HG03139 (cell line): Measurements from ENCODE around the gene AKT2.

ENCODE experiments used
- ATAC-seq: cut with Tn5 transposase; IDR thresholded peaks from one replicate; pipeline ENCODE4 v1.9.1; 2021; ENCODE audit not compliant: unreplicated experiment

Gene AKT2

DNA sequence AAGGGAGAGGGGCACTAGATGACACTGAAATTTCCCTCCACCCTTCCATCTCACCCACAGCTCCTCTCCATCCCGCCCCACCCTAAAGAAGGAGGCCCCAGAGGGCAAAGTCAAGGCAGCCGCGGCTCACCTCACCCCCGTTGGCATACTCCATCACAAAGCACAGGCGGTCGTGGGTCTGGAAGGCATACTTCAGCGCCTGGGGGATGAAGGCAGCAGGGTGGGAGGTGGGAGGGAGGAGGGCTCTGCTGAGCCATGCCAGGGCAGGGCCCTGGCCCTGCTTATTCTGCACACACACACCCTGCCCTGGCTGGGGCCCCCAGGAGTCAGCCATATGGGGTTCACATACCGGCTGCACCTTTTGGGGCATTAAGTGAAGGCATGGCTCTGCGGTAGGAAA, 46.4 kb downstream of the AKT2 start:
- ATAC-seq, result no peak

GRCh38 chr19:40237791-40238190, 47.4 kb downstream of the AKT2 start:
- no peak for ATAC-seq

DNA sequence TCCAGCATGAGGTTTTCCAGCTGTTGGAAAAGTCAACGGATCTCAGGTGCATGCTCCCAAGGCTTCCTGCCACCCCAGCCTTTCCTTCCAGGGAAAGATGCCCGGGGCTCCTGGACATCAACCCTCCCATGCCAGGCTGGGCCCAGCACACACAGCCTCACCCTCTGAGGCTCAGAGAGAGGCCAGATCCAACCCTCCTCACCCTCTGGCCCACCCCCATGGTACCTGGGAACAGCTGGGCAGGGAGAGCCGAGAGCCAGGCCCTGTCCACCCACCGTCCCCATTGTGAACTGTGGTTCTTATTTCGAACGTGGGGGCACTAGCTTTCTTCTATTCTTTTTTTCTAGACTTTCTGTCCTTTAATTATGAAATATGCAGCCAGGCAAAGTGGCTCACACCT, 48.8 kb downstream of the AKT2 start:
- ATAC-seq, result no peak

DNA sequence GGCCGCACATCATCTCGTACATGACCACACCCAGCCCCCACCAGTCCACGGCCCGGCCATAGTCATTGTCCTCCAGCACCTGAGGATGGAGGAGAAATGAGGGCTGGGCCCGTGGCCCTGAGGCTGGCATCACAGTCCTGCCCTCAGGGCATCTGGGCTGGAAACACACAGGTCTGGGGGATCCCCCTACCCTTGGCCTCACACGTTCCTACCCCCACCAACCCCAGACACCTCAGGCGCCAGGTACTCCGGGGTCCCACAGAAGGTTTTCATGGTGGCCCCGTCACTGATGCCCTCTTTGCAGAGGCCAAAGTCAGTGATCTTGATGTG, 49.2 kb downstream of the AKT2 start:
- no peak for ATAC-seq

DNA sequence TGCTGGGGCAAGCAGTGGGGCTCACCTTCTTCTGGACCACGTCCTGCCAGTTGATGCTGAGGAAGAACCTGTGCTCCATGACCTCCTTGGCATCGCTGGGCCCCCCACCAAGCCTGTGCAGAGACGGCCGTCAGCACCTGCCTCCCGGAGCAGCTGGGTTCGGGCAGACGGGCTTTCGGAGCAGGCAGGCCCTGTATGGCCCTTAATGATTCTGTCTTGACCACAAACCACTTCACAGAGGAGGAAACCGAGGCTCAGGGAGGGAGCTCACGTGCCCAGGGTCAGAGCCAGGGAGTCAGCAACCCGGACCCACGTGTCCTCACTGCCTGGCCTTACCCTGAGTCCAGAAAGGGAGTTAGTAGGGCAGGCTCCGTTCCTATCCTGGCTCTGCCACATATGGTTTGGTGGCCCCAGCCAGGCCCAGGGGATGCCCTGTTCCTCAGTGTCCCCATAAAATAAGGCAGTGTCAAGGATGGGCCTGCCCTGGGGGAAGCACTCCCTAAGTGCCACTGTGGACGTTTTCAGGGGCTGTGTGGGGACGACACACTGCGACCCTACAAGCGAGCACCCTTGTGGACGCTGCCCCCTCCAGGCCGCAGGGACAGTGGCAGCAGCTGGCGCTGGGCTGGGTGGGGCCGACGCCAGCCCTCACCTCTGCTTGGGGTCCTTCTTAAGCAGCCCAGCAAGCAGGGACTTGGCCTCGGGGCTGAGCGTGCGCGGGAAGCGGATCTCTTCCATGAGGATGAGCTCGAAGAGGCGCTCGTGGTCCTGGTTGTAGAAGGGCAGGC, 49.7 kb downstream of the AKT2 start:
- no peak for ATAC-seq

DNA sequence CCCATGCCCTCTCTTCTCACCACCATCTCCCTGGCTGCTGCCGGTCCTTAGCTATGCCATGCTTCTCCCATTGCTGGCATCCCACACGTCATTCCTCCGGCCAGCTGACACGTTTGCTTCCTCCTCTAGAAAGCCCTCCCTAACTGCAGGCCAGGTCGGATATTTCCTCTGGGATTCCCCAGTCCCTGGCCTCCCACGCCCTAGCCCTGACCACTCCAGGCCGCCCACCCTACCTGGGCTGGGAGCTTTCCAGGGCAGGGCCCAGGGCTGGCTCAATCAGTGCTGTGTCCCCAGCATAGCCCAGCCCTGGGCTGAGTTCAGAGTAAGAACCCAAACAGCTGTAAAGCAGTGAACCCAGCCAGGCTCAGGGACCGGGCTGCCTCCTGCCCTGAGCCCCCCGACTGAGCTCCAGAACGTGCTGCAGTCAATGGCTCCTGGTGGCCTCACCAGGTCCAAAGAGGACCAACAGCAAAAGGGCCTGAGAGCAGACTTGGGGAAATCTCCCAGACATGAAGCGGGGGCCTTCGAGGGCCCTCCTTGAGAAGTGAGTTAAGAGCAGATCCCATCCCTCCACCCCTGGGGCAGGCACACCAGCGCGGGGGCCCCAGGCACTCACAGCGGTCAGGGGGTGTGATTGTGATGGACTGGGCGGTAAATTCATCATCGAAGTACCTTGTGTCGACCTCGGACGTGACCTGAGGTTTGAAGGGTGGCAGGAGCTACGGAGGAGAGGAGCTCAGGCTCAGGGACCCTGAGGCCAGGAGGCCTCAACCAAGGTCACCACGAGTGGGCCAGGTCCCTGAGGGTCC, 50.5 kb downstream of the AKT2 start:
- no peak for ATAC-seq

DNA sequence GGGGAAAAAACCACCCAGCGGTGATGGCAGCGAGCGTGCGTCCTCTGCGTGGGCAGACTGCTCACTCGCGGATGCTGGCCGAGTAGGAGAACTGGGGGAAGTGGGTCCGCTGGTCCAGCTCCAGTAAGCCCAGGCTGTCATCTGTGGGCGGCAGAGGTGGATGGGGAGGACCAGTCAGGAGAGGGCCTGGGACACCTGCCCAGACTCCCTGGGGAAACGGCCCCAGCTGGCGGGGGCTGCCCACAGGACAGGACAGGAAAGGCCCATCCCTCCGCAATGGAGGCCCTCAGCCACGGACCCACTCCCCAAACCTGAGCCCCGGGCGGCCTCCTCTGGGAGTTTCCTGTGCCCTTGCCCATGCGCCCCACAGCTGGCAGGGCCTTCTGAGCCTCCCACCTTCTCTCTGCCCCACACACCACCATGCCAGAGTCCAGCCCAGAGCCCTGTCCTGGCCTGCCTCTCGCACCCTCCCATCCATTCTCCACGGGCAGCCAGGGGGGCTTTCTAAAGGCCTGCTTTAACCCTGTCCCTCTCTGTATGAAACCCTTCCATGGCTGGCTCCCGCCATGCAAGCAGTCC, 51.2 kb downstream of the AKT2 start:
- ATAC-seq, result no peak

DNA sequence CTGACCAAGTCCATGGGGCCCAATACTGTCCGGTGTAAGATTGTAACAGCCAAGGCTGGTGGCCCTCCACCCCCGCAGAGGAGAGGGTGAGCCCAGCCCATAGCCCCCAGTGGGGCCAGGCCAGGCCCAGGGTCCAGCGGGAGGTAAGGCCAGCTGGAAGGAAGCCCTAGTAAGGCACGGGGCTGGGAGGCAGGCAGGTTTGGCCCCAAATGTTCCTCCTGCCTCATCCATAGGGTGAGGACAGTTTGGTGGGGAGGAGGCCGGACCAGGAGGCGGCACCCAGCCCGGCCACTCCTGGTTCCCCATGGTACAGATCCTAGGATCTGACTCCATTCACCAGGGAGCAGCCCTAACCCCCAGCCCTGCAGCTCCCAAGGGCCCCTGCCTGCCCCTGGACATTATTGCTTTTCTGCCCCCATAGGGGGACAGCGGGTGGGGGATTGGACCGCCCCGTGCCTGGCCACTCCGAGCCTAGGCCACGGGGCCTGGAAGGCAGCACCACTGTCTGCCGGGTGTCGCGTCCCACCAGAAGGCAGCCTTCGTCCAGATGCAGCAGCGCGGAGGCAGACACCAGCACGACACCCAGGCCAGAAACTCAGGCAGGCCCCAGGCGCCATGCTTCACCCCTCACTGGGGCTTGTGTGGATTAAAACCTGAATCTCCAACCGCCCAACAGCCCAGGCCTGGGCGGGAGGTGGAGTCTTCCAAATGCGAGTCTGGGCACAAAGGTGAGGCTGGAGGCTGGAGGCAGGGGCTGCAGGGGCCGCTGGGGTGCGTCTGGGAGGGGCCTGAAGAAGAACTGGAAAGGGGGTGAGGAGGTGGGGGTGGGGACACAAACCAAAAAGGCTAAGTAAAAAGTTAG, 52.0 kb downstream of the AKT2 start:
- no peak for ATAC-seq

DNA sequence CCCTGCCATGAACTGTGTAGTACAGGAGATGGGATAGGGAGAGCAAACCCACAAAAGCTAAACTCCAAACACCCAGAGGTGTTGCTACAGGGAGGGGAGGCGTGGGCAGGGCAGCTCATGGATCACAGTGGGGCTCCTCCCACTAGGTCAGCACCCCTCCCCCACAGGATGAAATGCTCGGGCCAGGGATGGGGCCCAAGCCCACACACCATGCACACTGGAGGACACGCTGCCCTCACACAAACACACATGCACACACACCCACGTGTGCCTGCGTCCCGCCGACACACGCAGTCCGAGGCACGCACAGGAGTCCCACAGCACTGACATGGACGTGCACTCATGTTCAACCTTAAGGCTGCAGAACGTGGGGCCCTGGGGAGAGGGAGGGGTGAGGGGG, 52.7 kb downstream of the AKT2 start:
- no peak for ATAC-seq

GRCh38 chr19:40231544-40232424, 53.4 kb downstream of the AKT2 start:
- no peak for ATAC-seq

- ATAC-seq, result no peak
Measured at GRCh38 chr19:40231057-40231456, 54.1 kb downstream of the AKT2 start.

DNA sequence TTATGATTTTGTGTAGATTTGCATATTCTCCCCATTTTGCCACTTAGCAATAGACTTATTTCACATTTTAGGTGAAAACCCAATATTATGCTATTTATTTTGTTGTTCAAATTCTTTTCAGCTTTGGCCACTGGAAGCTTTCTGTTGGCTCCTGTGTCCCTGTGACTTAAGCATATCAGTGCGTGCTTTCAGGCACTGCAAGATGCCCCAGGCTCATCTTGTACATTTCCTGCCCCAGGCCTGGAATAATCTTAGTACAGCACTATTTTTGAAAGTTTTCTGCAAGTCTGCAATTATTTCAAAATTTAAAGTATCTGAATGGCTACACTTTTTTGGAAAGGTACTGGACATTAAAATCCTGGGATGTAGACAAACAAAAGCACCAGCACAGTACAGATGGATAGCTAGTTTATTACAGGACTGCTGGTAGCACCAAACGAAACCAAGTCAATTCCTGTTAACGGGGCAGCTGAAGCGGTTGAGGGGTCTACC, 55.2 kb downstream of the AKT2 start:
- no peak for ATAC-seq

DNA sequence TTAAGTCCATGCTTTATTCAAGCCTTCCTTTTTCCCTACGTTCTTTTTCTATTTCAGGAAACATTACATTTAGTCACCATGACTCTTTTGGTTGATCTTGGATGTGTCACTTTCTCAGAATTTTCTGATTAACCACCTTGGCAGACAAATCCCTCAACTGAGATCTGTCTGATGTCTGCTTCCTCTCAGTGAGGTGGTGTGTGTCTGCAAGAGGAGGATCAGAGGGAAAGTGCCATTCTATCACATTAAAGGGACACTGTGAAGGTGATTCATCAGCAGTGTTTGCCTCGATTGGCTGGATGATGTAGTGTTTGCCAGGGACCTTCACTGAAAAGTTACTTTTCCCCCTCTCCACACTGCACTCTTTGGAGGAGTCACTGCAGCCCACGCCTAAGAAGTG, 55.7 kb downstream of the AKT2 start:
- ATAC-seq, result no peak

GRCh38 chr19:40228863-40229262, 56.3 kb downstream of the AKT2 start:
- ATAC-seq, result no peak

- no peak for ATAC-seq
Measured at GRCh38 chr19:40228346-40228745, 56.8 kb downstream of the AKT2 start.

- ATAC-seq, result no peak
Measured at GRCh38 chr19:40225440-40226305, 59.5 kb downstream of the AKT2 start.

DNA sequence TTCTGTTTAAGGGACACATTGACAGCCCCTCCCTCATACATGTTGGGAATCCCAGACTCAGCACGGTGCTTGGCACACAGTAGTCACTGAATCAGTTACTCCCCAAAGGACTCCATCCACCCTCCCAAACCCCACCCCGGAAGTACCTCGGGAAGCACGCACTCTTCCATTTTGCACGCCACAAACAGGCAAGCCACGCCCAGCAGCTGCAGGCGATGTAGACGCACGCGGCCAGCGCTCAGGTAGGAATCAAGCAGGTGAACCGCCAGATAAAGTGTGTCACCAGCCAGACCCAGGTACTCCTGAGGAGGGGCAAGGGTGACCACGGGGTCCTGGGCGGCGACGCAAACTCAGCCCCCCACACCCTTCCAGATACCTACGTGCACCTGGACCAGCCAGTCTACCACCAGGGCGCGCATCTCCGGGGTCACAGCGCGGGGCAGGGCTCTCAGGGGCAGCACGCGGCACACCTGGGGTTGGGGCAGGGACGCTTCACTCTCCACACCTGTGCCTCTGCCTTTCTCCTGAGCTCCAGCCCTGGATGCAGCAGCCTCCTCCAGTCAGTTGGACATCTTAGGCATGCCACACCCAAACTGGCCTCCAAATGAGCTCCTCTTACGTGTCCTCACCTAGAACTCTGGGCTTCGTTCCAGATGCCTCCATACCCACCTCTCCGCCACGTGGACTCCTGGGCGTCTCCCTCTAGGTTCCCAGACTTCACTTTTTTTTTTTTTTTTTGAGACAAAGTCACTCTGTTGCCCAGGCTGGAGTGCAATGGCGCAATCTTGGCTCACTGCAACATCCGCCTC, 60.6 kb downstream of the AKT2 start:
- no peak for ATAC-seq

DNA sequence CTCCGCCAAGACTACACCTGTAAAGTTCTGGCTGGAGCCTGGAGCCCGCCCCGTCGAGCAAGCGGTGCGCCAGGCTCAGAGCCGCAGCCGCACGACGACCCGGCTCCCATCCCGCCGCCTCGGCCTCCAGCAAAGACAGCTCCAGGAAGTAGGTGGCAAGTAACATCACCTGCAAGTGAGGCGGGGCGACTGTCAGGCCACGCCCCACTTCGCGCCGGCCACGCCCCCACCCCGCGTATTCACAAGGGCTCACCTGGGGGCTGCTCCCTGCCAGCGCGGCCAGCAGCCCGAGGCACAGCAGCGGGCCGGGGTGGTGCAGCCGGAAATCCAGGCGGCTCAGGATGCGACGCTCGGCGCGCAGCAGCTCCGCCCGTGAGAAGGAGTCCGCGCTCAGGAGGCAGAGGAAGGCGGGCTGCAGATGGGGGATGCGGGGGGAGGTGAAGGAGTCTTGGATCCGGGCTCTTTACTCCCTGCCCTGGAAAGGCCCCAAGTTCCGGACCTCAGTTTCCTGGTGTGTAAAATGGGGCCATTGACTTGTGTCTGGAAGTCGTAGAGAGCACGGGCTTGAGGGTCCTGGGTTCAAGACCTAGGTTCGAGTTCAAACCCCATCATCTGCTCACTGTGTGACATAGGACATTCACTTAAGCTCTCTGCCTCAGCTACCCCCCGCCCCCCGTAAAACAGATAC, 61.9 kb downstream of the AKT2 start:
- no peak for ATAC-seq
